ENCODE data around the gene BUB1B. TPM values are rescaled to one million over a fixed set of nuclear protein-coding genes. Genes with fewer than 3 reads are reported as not detected.

Gene BUB1B
- total RNA-seq, 1 experiment from 2014 or later, result 73.0 TPM

DNA sequence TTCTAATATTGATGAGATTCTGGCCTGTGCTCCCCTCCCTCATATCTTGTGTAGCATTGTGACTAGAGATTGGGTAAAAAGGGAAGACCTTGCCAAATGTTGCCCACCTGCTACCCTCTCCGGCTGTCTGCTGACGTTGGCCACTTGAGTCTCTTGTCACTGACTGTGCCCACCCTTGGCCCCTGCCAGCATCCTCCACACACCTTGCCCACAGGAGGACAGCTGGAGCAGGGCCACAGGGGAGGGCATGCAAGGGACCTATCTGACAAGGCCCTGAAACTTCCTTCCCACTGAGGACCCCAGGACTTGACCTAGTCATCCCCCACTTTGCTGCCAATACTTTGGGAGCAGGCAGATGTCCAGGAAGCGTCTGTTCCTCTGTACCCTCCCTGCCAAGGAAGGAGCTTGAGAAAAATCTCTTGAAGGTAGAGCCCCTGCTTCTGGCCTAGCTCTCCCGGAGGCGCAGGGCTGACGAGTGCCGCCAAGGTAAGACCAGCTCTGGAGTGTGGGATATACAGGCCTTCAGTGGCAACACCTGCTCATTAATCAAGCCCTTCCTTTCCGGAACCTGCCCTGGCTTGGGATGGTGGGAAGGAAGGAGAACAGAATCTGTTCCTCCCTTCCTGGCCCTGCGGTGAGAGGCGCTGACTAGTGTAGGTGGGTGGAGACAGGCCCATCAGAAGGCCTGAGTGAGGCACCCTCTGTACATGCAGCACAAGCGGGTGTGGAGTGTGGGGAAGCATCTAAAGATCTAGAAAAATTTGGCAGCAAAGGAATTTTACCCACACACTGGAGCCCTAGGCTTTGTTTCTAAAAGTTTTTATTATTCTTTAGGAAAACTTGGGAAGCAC is 73.1 kb downstream of the BUB1B start:
- DNase-seq, result no peak
- no TSS peak for BruUV-seq (replicated peaks)
- H3K79me2 ChIP-seq (ENCODE audit: low read length), result no peaks in the 10 kb centered on the region
- H3K27ac ChIP-seq (ENCODE audit: low read length), result no peak overlapping the region
- H3K4me2 ChIP-seq (ENCODE audit: low read length), result no peak overlapping the region
- H3K9ac ChIP-seq (ENCODE audit: low read length), result no peak overlapping the region
- no peaks in the 10 kb centered on the region for H4K20me1 ChIP-seq (ENCODE audit: low read length)
- intact Hi-C loops (cut with micrococcal nuclease), result no loop called here
- TF ChIP-seq, protein P1, sequence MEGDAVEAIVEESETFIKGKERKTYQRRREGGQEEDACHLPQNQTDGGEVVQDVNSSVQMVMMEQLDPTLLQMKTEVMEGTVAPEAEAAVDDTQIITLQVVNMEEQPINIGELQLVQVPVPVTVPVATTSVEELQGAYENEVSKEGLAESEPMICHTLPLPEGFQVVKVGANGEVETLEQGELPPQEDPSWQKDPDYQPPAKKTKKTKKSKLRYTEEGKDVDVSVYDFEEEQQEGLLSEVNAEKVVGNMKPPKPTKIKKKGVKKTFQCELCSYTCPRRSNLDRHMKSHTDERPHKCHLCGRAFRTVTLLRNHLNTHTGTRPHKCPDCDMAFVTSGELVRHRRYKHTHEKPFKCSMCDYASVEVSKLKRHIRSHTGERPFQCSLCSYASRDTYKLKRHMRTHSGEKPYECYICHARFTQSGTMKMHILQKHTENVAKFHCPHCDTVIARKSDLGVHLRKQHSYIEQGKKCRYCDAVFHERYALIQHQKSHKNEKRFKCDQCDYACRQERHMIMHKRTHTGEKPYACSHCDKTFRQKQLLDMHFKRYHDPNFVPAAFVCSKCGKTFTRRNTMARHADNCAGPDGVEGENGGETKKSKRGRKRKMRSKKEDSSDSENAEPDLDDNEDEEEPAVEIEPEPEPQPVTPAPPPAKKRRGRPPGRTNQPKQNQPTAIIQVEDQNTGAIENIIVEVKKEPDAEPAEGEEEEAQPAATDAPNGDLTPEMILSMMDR (conservative IDR thresholded peaks at IDR 0.05; ENCODE audit: low read depth, low read length), result no peak
- TF ChIP-seq EZH2 (IDR thresholded peaks at IDR 0.05; ENCODE audit: low read length, unreplicated experiment), result no peak
- TF ChIP-seq EZH2phosphoT487 (IDR thresholded peaks at IDR 0.05; ENCODE audit: borderline replicate concordance, low read length), result no peak
- CTCF ChIA-PET, result interaction anchor here (1.5 kb wide), 1 partner anchor 41 kb away, joined by 3 read pairs; no protein-coding TSS in a partner anchor
- no peaks in the 10 kb centered on the region for H3K9me2 ChIP-seq (replicated peaks; ENCODE audit: low read length)
- H3K4me1 ChIP-seq (ENCODE audit: insufficient read depth, low read length), result peaks cover 8% of the 10 kb centered on the region
- no peaks in the 10 kb centered on the region for H3F3A ChIP-seq (ENCODE audit: low read length, unreplicated experiment)
- no peak for ATAC-seq
- no peak overlapping the region for H2AFZ ChIP-seq (ENCODE audit: low read length)
- H3K9me3 ChIP-seq (ENCODE audit: low read length), result no peaks in the 10 kb centered on the region
- no peaks in the 10 kb centered on the region for H3K27me3 ChIP-seq (ENCODE audit: low read length)
- no peak overlapping the region for H3K4me3 ChIP-seq (ENCODE audit: low read length)
- H3K36me3 ChIP-seq (ENCODE audit: low read depth, low read length), result peaks cover 16% of the 10 kb centered on the region
- POLR2A ChIA-PET (ENCODE audit: unreplicated experiment), result no interaction called here

DNA sequence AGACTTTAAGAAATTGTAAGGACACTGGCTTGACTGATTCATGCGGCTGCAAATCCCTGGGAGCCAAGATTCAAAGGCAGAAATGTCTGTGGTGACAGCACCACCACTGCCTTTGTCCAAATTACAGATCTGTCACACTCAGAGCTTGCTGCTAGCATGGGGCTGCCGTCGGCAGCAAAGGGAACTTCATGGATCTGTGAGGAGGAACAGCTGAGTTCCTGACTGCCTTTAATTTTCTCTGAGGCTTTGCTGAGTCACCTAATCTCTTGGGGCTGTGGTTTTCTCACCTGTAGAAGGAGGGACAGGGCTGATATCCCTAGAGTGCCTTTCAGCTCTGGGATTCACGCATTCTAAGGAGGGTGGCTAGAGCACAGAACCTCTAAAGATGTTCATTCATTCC is 73.9 kb downstream of the BUB1B start:
- Histone ChIP-seq H3K79me2 (ENCODE audit: low read length) (no peaks in the 10 kb centered on the region), H3F3A (ENCODE audit: low read length, unreplicated experiment) (peaks cover 5% of the 10 kb centered on the region), H3K4me1 (ENCODE audit: insufficient read depth, low read length) (peaks cover 15% of the 10 kb centered on the region), H3K27me3 (ENCODE audit: low read length) (no peaks in the 10 kb centered on the region), H3K9ac (ENCODE audit: low read length) (no peak overlapping the region), H3K27ac (ENCODE audit: low read length) (no peak overlapping the region), H3K4me3 (ENCODE audit: low read length) (no peak overlapping the region), H3K9me2 (replicated peaks; ENCODE audit: low read length) (no peaks in the 10 kb centered on the region), H4K20me1 (ENCODE audit: low read length) (no peaks in the 10 kb centered on the region), H2AFZ (ENCODE audit: low read length) (no peak overlapping the region), H3K36me3 (ENCODE audit: low read depth, low read length) (peaks cover 10% of the 10 kb centered on the region), H3K9me3 (ENCODE audit: low read length) (no peaks in the 10 kb centered on the region), H3K4me2 (ENCODE audit: low read length) (no peak overlapping the region)
- DNase-seq (peak; percentile 28), ATAC-seq (no peak)
- TF ChIP-seq EZH2phosphoT487 (IDR thresholded peaks at IDR 0.05; ENCODE audit: borderline replicate concordance, low read length) (no peak), EZH2 (IDR thresholded peaks at IDR 0.05; ENCODE audit: low read length, unreplicated experiment) (no peak)
- TF ChIP-seq, protein P1 (conservative IDR thresholded peaks at IDR 0.05; ENCODE audit: low read depth, low read length), result no peak
- POLR2A ChIA-PET (ENCODE audit: unreplicated experiment), result no interaction called here
- intact Hi-C loops (cut with micrococcal nuclease), result loop anchor here (5.0 kb wide), 1 partner anchor 38 kb away; no protein-coding TSS in a partner anchor
- CTCF ChIA-PET, result interaction anchor here (1.5 kb wide), 1 partner anchor 40 kb away, joined by 3 read pairs; no protein-coding TSS in a partner anchor
- no TSS peak for BruUV-seq (replicated peaks)

Measured in PC-3 (cell line).